ENCODE data around the gene ANKRD33B.

ANKRD33B gene

GRCh38 chr5:10676224-10676623, 112.4 kb downstream of the ANKRD33B start:
- DNase-seq (ENCODE audit: low read depth in 2 of 2) = no peak

GRCh38 chr5:10676946-10677345, 113.1 kb downstream of the ANKRD33B start:
- DNase-seq (ENCODE audit: low read depth in 2 of 2) = no peak

- no peak for DNase-seq (ENCODE audit: low read depth in 2 of 2)
Observed at GRCh38 chr5:10677533-10677932, 113.7 kb downstream of the ANKRD33B start.

- DNase-seq (ENCODE audit: low read depth in 2 of 2) = no peak
Observed at GRCh38 chr5:10678244-10678643, 114.4 kb downstream of the ANKRD33B start.

GRCh38 chr5:10679336-10679988, 115.6 kb downstream of the ANKRD33B start:
- no peak for DNase-seq (ENCODE audit: low read depth in 2 of 2)

GRCh38 chr5:10680876-10681481, 117.1 kb downstream of the ANKRD33B start:
- DNase-seq (ENCODE audit: low read depth in 2 of 2) = no peak

- DNase-seq (ENCODE audit: low read depth in 2 of 2) = no peak
Observed at GRCh38 chr5:10681731-10682679, 118.1 kb downstream of the ANKRD33B start.

- no peak for DNase-seq (ENCODE audit: low read depth in 2 of 2)
Observed at GRCh38 chr5:10682801-10683525, 119.1 kb downstream of the ANKRD33B start.

GRCh38 chr5:10684303-10685086, 120.6 kb downstream of the ANKRD33B start:
- DNase-seq (ENCODE audit: low read depth in 2 of 2) = no peak

- no peak for DNase-seq (ENCODE audit: low read depth in 2 of 2)
Observed at GRCh38 chr5:10685115-10685521, 121.2 kb downstream of the ANKRD33B start.

- DNase-seq (ENCODE audit: low read depth in 2 of 2) = no peak
Observed at GRCh38 chr5:10686890-10687289, 123.0 kb downstream of the ANKRD33B start.

GRCh38 chr5:10688651-10689171, 124.8 kb downstream of the ANKRD33B start:
- no peak for DNase-seq (ENCODE audit: low read depth in 2 of 2)

GRCh38 chr5:10689391-10690081, 125.7 kb downstream of the ANKRD33B start:
- peak in 1 of 2 experiments; percentile 17 for DNase-seq (ENCODE audit: low read depth in 2 of 2)

- DNase-seq (ENCODE audit: low read depth in 2 of 2) = no peak
Observed at GRCh38 chr5:10690460-10691440, 126.9 kb downstream of the ANKRD33B start.

GRCh38 chr5:10691826-10692785, 128.2 kb downstream of the ANKRD33B start:
- no peak for DNase-seq (ENCODE audit: low read depth in 2 of 2)

- DNase-seq (ENCODE audit: low read depth in 2 of 2) = no peak
Observed at GRCh38 chr5:10695055-10695649, 131.3 kb downstream of the ANKRD33B start.

Measured in stimulated activated CD4-positive, alpha-beta T cell treated with anti-CD3 and anti-CD28 coated beads, Interleukin-12 subunit alpha, Interleukin-12 subunit beta, amount 100 ng/mL, for 24 hours (primary cell).